KBM-7 (cell line): ENCODE measurements around the gene QSOX2.
"Not testable (repeated sequence)": the region's sequence is repeated elsewhere in the genome, so short reads cannot be mapped to it uniquely, and the experiment has no call there.

Experiments used
- DNase-seq: peaks from one replicate; pipeline ENCODE4 v3.0.0-alpha.2; 2015
- in situ Hi-C: fragments of 300-500 bp; cut with MboI; formaldehyde crosslinking; loops from 2 replicates; pipeline ENCODE4 v1.14.3; 2020; ENCODE audit warnings: low sequenced_read_pairs, low pct_unique_long_range_greater_than_20kb, mixed read lengths

The QSOX2 gene

DNA sequence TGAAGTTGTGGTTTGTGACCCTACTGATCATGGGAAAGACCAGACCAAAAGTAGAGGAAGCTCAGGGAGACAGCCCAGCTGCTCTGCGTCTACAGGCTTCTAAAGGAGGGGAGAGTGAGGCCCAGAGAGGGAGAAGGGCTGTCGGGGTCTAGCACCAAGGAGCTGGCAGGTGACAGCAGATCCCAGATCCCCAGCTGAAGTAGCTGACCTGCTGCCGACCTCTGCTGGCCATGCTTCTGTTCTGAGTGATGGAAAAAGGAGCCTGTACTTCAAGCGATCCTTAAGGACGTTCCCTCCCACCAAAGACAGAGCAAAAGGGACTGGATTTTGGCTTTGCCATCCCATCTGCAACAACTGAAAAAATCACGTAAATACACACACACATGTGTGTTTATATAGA is 22.7 kb upstream of the QSOX2 start:
- in situ Hi-C loops, result no loop called here

DNA sequence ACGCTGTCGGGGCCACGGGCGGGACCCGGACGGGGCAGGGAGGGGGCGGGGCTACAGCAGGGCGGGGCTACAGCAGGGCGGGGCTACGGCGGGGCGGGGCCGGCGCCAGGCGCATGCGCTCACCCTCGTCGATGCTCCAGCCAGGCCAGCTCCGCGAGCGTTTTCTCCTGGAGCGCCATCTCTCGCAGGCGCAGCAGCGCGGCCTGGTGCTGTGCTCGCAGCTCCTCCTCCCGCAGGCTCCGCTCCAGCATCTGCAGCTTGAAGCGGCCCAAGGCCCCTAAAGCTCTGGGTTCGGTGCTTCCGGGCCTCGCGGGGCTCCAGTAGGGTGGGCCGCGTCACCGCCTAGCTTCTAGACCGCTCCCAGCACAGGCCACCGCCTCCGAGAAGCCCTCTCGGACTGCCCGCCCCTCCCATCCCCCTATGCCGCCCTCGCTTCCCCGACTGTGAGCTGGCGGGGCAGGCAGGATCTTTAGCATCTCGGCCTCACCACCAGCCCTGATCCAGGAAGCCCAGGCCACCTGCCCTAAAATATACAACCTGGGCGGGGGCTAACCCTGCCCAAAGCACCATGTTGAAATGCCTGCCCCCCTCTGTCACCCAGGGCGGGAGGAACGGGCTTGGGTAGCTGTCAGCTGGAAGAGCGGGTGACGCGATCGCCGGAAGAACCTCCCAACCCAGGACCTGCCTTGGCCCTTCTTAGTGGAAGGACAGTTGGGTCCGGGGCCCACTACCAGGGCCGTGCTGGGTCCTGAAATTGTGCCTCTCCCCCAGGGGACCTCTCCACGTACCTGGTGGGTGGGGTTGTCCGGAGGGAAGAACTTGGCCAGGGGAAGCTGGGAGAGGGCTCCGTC is 21.9 kb upstream of the QSOX2 start:
- peak; percentile 58 for DNase-seq
- in situ Hi-C loops, result no loop called here

More for the DNA sequence above, 22.7 kb upstream of the QSOX2 start:
- DNase-seq, result no peak

DNA sequence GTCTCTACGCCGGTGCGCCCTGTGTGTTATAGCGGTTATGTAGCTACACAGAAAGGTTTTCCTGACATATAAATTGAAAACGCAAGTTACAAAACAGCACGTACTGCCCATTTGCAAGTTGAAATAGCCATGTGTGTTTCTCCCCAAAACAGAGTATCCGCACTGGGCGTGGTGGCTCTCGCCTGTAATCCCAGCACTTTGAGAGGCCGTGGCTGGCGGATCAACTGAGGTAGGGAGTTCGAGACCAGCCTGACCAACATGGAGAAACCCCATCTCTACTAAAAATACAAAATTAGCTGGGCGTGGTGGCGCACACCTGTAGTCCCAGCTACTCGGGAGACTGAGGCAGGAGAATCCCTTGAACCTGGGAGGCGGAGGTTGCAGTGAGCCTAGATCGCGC is 21.0 kb upstream of the QSOX2 start:
- DNase-seq, in situ Hi-C loops: not testable (repeated sequence)

DNA sequence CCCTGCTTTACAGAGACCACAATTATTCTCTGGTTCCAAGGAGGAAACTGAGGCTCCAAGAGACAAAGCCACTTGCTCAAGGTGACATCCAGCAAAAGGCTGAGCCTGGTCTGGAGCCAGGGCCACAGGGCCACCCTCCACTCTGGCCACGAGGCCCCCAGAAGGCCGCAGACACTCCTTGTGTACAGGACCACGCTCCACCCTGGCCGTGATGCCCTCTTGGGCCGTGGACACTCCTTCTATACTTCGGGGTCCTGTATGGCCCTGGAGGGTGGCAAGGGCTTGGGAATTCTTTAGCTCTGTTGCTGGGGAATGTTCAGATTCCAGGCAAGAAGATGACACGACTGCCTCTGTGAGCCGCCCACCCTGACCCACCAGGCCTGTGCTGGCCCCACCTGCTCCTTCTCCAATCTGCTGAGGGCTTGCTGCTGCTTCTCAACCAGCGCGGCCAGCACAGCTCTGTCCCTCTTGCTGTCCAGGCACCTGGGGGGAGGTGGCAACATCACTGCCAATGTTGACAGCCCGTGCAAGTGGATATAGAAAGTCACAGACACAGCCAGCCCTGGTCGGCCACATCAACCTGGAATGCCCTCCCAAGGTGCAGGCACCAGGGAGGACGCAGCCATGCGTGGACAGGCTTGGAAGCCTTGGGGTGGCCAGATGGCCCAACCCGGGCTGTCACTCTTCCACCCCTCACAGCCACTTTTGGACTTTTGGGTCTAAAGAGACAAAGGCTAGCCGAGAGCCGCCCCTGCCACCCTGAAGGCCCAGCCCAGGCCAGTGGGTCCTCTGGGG is 20.1 kb upstream of the QSOX2 start:
- in situ Hi-C loops, result no loop called here

DNA sequence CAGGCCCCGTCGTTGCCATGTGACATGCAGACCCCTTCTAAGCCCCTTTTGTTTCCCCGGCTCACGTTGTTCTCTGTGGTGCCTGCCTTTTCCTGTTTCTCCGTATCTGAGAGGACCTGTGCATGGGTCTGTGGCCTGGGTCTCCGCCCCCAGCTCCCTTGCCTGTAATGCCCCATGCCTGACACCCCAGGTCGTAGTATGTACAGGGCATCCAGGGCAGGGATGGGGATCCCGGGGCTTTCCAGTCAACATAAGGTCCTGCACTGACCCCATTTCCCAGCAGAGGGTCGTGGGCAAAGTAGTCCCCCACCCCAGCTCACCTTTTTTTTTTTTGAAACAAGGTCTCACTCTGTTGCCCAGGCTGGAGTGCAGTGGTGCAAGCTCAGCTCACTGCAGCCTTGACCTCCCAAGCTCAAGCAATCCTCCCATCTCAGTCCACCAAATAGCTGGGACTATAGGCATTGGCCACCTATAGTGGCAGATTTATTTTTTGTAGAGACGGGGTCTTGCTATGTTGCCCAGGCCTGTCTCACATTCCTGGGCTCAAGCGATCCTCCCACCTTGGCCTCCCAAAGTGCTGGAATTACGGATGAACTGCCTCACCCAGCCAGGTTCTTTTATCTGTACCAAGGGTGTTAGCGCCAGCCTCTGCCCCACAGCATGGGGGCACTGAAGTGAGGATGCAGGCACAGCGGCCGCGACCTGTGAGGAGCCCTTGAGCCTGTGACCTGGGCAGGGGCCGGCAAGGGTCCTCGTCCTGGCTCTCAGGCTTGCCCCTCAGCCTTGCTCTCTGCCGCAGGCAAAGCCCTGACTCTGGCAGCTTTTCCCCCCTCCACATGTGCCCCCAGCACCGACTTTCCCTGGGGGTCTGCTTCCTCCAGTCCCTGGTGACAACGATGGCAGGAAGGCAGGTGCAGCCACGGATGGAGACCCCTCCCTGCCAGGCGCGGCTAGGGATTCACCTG is 19.1 kb upstream of the QSOX2 start:
- in situ Hi-C loops, result no loop called here
- DNase-seq, result no peak

More for the DNA sequence above, 20.1 kb upstream of the QSOX2 start:
- DNase-seq, result no peak

DNA sequence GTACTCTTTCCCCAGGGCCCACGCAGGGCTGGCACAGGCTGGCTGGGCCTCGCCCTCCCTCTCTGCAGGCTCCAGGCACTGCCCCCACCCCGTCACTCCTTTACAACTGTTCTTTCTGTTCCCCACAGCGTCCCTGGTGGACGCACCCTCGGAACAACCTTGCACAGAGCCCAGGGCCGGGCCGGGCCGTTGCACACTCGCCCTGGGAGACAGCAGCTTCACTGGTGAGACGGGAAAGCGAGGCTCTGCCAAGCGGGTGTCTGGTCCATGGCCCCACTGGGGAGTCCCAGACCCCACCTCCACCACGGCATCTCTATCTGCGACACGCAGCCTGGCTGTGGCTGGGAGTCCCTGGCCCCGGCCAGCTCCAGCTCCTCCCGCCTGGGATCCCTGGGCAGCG is 18.4 kb upstream of the QSOX2 start:
- no peak for DNase-seq

DNA sequence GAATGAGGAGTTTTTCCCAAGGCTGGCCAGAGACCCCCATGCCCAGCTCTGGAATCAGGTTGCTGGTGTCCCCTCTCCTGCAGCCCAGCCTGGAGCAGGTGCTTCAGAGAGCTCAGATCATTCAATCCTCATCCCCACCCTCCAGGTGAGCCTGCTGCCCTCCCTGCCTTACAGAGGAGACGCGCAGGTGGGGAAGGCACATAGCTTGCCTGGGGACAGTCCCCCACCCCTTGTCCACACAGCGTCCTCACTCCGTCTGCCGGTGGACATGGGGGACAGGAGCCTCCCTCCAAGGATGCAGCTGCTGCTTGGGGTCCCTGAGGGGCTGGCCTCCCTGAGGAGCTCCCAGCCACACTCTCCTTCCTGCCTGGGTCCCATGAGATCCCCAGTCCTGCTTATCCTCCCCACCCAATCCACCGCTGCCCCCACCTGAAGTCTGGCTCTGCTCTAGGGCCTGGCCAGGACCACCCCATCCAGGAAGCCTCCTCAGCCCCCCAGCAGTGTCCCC is 17.1 kb upstream of the QSOX2 start:
- no peak for DNase-seq
- in situ Hi-C loops, result no loop called here

More for the DNA sequence above, 18.4 kb upstream of the QSOX2 start:
- in situ Hi-C loops, result no loop called here

DNA sequence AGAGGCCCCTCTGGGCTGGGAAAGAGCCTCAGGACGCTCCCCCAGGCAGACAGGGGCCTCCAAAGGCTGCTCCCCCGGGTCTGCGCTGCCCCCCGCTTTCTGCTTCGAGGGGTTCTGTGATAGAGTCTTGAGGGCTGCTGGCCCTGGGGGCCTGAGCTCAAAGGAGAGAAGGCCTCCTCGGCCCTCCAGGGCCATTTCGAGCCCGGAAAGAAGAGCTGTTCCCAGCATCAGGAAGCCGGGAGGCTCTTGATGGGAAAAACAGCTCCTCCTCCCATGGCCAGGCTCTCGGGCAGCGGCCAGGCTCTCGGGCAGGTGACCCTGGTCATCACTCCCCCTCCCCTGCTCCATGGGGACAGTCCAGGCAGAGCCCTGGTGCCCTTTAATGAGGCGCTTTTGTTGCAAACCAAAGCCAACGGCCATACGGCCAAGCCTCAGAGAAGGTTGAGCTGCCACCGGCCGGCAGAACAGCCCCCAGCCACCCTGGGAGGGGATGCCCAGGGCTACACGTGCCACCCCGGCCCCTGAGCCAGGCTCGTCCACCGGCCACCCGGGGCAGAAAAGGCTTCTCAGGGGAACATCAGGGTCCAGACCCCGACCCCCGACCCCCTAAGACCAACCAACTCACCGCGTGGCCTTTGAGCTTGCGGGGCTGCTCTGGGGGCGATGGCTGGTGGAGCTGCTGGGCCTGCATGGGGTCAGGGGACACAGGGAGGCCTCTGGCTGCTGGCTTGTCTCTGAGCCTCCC is 16.2 kb upstream of the QSOX2 start:
- no peak for DNase-seq
- in situ Hi-C loops, result no loop called here

DNA sequence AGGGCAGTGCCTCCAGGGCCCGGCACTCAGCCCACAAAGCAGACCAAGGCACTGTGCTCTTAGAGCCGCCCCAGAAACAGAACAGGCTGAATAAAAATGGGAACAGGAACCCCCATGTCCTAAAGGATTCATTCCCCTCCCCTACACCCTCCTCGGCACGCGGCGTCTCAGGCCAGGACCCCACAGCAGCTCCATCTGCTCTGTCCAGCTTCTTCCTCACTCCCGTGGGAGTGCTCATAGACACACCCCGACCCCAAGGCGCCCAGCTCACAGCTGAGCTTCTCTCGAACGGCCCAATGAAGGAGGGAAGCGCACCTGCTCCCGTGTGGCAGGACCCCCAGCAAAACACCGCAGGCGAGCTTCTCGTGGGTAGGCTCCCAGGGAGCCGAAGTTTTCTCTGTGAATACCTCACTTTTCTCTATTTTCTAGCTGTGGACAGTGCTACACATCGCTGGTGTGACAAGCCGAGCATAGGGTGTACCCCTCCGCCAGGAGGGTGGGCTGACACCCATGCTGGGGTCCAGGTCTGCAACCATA is 15.4 kb upstream of the QSOX2 start:
- in situ Hi-C loops, result no loop called here
- DNase-seq, result no peak

DNA sequence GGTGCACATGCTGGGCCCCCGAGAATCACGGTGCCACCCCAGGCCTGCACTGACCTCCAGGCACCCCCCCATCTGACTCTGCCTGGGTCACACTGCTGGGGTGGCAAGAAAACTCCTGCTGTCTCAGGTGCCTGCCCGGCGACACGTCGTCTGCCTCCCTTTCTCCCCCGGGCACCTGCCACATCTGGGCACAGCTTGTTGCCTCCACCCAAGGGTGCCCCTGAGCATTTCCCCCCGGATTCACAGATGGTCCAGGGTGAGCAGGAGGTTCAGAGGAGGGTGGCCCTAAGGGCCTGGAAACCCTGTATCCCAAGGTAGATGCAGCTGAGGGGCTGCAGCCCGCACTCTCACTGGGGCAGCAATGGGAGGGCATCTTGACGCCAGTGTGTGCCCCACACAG is 14.9 kb upstream of the QSOX2 start:
- in situ Hi-C loops, result no loop called here
- no peak for DNase-seq

DNA sequence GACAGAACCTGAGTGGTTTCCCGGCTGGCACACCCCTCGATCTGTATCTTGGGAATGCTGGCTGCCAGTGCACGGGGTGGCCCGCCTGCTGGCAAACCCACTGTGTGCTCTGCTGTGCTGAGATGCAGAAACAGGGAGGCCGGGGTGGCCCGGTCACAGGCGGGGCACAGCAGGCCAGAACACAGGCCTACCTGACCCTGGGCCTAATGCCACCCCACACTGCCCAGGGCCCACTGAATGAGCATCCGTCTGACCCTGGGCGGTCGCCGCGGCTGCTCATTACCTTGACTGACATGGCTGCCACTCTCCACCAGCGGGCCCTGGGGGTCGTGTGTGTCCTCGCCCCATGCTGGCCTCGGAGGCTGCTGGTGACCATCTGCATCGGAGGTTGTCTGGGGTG is 14.2 kb upstream of the QSOX2 start:
- in situ Hi-C loops, result no loop called here
- no peak for DNase-seq

DNA sequence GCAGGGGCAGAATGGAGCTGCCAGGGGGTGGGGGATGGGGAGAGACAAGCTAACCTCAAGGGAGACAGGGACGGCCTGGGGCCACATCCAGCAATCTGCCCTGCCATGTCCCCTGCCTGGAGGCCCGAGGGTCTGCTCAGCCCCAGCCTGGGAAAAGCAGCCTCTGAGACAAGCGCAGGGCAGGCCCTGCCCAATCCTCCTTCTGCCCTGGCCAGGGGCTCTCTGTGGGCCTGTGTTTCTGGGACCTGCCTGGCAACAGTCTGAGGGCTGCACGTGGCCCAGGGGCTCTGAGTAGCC is 13.9 kb upstream of the QSOX2 start:
- DNase-seq, result no peak
- in situ Hi-C loops, result no loop called here

DNA sequence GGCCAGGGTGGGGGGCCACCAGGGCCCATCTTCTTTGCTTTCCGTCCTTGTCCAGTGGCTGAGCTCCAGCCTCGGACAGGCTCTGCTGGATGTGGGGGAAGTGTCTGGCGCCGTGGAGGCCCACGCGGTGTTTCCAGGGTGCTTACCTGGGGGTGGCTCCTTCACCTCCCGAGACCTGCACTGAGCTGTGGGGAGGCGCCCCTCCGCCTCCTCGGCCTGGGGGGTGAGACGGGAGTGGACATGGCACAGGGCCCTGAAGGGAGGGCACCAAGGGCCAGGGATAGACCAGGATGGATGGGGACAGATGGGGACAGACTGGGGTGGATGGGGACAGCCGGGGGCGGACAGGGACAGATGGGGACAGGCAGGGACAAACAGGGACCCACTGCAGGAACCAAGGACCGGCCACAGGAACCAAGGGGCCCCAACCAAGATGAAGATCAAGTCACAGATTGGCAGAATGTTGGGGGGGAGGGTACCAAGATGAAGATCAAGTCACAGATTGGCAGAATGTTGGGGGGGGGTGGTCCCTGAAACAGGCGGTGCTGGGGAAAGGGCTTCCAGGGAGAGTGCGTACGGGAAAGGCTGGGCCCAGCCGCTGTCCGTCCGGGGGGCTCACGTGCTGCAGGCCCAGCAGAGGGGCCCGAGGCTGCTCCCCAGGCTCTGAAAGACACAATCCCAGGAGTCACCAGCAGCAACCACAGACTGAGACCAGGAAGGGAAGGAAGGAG is 13.3 kb upstream of the QSOX2 start:
- DNase-seq, result no peak
- in situ Hi-C loops, result no loop called here

DNA sequence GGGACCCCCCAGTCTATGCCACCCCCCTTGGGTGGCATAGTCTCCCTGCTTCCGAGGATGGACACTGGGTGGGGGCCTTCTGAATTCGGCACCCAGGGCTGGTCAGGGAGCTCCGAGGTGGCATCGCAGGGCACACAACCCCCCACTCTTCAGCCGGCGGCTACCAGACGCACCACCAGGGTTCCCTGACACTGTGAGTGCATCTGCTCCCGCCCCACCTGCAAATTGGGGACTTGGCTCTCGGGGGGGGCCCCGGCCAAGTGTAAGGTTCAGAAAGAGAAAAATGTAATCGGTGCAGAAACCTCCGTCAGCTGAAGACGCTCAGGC is 12.7 kb upstream of the QSOX2 start:
- DNase-seq, result no peak
- in situ Hi-C loops, result no loop called here

DNA sequence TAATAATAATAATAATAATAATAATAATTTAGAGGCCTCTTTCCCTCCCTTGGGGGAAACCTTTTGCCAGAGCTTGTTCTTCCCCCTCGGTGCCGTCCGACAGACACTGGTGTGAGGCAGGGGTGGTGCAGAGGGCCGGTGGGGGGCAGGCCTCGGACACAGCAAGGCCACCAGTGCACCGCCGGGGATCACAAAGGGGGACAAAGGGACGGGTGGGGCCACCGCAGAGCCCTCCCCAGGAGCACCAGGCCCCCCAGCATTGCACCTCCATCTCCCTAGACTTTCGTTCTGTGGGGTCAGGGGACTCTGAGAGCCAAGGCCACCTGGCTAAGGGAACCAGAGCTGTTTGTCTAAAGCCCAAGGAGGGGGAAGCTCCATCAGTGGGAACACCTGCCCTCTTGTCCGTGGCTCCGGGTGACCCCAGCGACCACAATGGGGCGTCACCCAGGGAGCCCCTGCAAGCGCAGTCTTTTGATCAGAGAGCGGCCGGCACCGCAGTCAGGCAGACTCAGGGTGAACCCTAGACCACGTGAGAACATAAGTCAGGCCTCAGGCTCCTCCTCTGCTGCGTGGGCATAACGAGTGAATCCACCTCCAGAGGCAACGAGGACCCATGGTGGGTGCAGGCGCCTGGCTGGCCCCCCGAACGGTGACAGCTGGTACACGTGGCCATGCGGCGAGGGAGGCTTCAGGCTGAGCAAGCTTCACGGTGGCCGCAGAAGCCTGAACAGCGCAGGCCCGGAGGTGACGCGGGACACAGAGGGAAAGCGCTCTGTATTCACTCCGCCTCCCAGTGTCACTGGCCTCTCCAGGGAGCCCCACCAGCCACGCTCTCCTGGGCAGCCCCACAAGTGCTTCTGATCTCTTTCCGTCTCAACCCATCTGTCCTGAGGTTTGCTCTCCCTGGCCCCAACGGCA is 12.0 kb upstream of the QSOX2 start:
- DNase-seq, result no peak
- in situ Hi-C loops, result no loop called here

DNA sequence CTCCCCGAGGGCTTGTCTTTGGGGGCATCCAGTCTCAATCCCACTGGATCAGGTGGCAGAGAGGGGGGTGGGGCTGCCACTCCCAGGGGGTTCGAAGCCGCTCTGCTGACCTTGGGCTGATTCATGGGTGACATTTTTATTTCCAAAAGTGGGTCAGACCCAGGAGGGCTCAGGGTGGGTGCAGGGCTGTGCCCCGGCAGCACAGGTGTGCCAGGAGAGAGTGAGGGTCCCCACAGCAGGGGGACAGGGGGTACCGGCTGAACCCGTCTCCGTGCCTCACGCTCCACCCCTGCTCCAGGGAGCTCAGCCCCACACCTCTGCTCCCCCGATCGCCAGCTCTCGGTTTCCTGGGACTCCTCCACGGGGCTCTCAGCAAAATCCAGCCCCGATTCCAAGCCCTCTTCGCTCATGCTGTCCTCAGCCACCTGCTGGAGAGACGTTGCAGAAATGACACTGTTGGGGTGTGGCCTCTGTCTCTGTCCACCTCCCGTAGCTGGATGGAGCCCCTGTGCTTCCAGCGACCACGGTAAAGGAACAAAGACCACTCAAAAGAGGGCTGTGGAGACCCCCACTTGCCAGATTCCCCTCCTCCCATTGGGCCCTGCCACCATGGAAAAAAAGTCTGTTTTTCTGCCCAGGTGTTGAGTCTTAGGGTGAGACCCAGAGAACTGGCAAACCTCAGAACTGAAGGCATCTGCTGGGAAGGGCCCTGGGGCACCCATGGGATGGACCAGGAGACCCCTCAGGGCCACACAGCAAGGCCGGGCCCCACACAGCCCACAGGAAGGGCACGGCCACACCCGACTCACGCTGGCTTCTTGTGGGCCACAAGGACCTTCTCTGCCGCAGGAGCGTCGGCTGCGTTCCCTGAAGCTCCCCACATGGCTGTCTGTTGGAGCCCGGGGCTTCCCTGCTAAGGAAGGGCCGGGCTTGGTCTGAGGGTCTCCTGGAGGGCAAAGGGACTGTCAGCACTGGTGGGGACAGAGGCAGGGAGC is 10.6 kb upstream of the QSOX2 start:
- no peak for DNase-seq
- in situ Hi-C loops, result no loop called here
